ENCODE measurements around the gene WRAP73. TPM values are rescaled to one million over a fixed set of nuclear protein-coding genes. Genes with fewer than 3 reads are reported as not detected.

WRAP73 gene
- total and polyA plus RNA-seq, 8 donors, result 0.89 to 55.4 (median 12.6) TPM

DNA sequence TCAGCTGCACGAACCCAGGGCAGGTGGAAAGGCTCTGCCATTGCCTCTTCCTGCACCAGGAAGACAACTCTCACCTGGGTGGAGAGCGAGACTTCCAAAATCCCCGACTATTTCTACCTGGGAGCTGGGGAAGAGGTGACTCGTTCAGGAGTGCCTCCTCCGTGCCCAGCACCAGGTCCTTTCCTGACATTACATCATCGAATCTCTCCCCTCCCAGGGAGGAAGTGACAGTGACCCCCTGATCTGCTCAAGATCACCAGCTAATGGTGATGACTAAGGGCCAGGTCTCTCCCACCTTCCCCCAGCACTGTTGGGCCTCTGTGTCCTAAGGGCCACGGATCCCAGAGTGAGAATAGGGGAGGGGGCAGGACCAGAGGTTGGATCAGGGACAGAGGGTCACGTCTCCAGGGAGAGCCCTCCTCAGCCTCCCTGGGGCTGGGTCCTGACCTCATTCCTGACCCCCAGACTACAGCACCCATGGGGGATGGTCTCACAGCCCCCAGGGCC lies 45.4 kb downstream of the WRAP73 start:
- Histone ChIP-seq H3K27ac (no peak overlapping the region), H3K36me3 (no peaks in the 10 kb centered on the region), H3K4me3 (no peak overlapping the region), H3K4me1 (no peaks in the 10 kb centered on the region), H3K27me3 (peaks cover 1 to 50% (median 14%) of the 10 kb centered on the region in 3 donors), H3K9me3 (no peaks in the 10 kb centered on the region)
- TF ChIP-seq, protein P1, sequence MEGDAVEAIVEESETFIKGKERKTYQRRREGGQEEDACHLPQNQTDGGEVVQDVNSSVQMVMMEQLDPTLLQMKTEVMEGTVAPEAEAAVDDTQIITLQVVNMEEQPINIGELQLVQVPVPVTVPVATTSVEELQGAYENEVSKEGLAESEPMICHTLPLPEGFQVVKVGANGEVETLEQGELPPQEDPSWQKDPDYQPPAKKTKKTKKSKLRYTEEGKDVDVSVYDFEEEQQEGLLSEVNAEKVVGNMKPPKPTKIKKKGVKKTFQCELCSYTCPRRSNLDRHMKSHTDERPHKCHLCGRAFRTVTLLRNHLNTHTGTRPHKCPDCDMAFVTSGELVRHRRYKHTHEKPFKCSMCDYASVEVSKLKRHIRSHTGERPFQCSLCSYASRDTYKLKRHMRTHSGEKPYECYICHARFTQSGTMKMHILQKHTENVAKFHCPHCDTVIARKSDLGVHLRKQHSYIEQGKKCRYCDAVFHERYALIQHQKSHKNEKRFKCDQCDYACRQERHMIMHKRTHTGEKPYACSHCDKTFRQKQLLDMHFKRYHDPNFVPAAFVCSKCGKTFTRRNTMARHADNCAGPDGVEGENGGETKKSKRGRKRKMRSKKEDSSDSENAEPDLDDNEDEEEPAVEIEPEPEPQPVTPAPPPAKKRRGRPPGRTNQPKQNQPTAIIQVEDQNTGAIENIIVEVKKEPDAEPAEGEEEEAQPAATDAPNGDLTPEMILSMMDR (IDR thresholded peaks at IDR 0.05), result no peak
- TF ChIP-seq POLR2A (IDR thresholded peaks at IDR 0.05) (no peak), EP300 (IDR thresholded peaks at IDR 0.05) (no peak), POLR2AphosphoS5 (IDR thresholded peaks at IDR 0.05) (no peak)
- intact Hi-C loops (cut with DNase I; ENCODE audit: low total_unique reads), result no loop called here
- 82 to 94% (median 92%) methylated on average over 8 of the region's 8 CpGs for WGBS, 5 donors
- no peak for DNase-seq

DNA sequence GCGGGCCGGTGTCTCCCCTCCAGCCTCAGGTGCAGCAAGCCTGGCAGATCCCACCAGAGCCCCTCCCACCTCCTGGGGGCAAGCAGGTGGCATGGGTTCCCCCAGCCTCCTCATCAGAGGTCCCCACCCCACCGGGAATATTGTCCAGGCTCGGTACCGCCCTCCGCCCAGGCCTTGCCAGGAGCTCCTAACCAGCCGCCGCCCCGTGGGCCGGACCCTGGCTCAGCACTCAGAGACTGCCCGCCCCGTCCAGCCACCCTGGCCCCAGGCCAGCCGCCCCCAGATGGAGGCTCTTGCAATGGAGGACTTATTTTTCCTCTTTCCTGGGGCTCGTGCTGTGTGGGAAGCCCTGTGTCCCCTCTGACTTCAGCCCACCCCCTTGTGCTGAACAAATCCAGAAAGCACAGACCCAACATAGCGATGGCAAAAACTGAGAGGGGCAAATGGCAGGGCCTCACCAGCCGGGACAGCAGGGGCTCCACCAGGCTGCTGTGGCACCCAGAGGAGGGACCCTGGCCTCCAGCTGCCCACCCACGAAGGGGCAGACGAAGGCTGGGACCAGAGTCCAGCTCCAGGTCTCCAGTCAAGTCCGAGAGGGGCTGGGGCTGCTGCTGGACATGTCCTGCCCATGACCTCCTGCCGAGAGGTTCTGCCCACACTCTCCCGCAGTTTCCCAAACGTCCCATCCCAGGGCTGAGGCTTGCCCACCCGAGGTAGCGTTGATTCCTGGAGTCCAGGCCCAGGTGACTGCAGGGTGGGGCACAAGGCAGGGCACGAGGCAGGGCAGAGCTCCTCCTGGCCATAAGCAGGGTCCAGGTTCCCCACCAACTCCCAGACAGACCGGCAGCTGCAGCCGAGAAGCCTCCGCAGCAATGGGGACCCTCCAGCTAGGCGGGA lies 46.1 kb downstream of the WRAP73 start:
- DNase-seq, result no peak
- Histone ChIP-seq H3K4me3 (no peak overlapping the region), H3K9me3 (no peaks in the 10 kb centered on the region), H3K27me3 (peaks cover 0 to 47% (median 9%) of the 10 kb centered on the region in 3 donors), H3K36me3 (no peaks in the 10 kb centered on the region), H3K27ac (no peak overlapping the region), H3K4me1 (peaks cover 1 to 4% (median 3%) of the 10 kb centered on the region in 4 donors)
- 80 to 87% (median 85%) methylated on average over 17 to 29 of the region's 29 CpGs for WGBS, 5 donors
- intact Hi-C loops (cut with DNase I; ENCODE audit: low total_unique reads), result no loop called here
- TF ChIP-seq POLR2A (IDR thresholded peaks at IDR 0.05) (no peak), EP300 (IDR thresholded peaks at IDR 0.05) (no peak), POLR2AphosphoS5 (IDR thresholded peaks at IDR 0.05) (no peak)
- TF ChIP-seq, protein P1 (IDR thresholded peaks at IDR 0.05), result no peak

DNA sequence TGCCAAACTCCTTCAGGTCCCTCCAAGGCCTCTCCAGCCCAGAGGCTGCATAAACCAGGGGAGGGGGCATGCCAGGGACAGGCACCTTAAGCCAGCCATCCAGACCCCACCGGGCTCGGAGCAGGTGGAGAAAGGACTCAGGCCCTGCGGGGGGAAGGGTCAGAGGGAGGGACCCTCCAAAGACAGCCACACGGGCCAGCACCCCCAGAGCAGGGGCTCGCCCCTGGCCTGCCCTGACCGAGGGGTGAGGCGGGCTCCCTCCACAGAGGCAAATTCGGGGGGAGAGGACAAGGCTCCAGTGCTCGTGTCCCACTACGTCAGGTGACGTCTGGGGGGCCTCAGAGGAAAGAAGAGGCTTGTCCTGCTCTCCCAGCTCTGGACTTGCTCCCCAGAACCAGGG lies 46.7 kb downstream of the WRAP73 start:
- 82 to 96% (median 93%) methylated on average over 4 to 11 of the region's 11 CpGs for WGBS, 5 donors
- DNase-seq, result no peak

DNA sequence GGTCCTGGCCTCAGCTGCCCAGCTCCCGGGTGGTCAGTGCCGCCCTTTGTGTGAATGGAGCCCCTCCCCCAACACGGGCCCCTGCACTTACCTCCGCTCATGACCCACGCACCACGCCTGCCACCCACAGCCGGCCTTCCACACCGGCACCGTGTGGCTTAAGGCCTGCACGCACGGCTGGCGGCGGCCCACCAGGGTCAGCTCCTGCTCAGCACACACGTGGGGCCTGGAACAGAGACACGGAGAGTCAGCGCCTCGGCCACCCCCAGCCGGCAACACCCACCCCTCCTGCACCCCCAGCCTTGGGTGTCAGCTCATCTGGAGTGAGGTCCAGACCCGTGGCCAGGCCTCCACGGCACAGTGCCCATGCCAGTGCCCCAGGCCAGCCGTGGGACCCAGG lies 47.5 kb downstream of the WRAP73 start:
- peaks cover 14 to 18% (median 18%) of the 10 kb centered on the region in 4 donors for H3K4me1 ChIP-seq
- no peak for DNase-seq
- no peaks in the 10 kb centered on the region for H3K36me3 ChIP-seq
- no peak overlapping the region for H3K4me3 ChIP-seq
- peaks cover 0 to 46% (median 5%) of the 10 kb centered on the region in 3 donors for H3K27me3 ChIP-seq
- TF ChIP-seq POLR2A (IDR thresholded peaks at IDR 0.05) (no peak), POLR2AphosphoS5 (IDR thresholded peaks at IDR 0.05) (no peak), EP300 (IDR thresholded peaks at IDR 0.05) (no peak)
- TF ChIP-seq, protein P1 (IDR thresholded peaks at IDR 0.05), result no peak
- H3K27ac ChIP-seq, result no peak overlapping the region
- no peaks in the 10 kb centered on the region for H3K9me3 ChIP-seq
- WGBS, 5 donors, result 85 to 94% (median 90%) methylated on average over 10 to 21 of the region's 21 CpGs
- intact Hi-C loops (cut with DNase I; ENCODE audit: low total_unique reads), result no loop called here

More for the DNA sequence above, 46.7 kb downstream of the WRAP73 start:
- no peak for TF ChIP-seq POLR2A (IDR thresholded peaks at IDR 0.05)
- H3K27me3 ChIP-seq, result peaks cover 0 to 47% (median 5%) of the 10 kb centered on the region in 3 donors
- no peaks in the 10 kb centered on the region for H3K36me3 ChIP-seq
- H3K4me1 ChIP-seq, result peaks cover 8 to 10% (median 10%) of the 10 kb centered on the region in 4 donors
- no peaks in the 10 kb centered on the region for H3K9me3 ChIP-seq
- intact Hi-C loops (cut with DNase I; ENCODE audit: low total_unique reads), result no loop called here
- H3K27ac ChIP-seq, result no peak overlapping the region
- no peak overlapping the region for H3K4me3 ChIP-seq

Data from stomach (tissue), 9 donors.